NCI-H82 (cell line): ENCODE results near the gene MMP24.

ENCODE experiments used
- DNase-seq: peaks from one replicate; lab custom pipeline; 2025; lab: John Stamatoyannopoulos, UW

The MMP24 gene

GRCh38 chr20:35279040-35279439, 52.5 kb downstream of the MMP24 start:
- no peak for DNase-seq

DNA sequence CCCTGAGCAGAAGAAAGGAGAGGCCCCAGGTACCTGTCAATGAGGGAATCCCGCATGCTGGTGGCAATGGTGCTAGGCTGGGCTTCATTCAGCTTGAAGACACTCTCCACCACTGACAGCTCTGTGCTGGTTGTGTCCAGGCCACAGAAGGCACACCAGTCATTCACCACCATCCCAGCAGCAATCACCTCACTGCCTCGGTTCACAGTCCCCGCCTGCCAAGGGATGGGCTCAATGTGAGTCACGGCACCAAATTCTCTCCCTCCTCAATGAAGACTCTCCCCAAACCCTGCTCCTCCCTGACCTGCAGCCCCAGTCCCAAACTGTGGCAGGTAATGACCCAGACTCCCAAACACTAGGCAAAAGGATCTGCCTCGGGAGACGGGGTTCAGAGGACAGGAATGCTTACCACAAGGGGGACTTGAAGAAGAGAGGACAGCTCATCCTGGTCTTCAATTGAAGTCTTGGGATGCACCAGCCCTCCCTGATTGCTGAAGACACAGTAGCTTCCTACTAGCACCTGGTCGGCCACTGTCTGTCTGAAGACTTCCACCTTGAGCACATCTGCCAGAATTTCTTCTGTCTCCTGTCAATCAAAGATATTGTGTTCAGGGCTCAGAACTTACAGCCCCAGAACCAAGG, 53.2 kb downstream of the MMP24 start:
- DNase-seq: no peak

DNA sequence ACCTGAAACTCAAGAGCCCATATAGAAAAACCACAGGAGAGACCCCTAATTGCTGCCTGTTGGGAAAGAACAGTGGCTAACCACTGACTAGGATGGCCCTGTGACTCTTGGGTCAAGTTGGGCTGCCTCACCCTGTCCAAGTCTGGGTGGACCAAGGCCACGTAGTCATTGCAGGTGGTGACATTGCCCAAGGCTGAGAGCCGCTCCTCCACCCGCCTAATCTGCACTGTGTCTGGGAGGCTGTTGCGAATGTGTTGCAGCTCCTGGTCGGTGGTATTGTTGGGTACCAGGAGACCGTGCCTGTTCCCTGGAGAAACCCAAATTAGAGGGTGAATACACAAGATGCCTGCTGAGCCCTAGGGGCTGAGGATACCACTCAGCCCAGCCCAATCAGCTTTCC, 54.0 kb downstream of the MMP24 start:
- no peak for DNase-seq

DNA sequence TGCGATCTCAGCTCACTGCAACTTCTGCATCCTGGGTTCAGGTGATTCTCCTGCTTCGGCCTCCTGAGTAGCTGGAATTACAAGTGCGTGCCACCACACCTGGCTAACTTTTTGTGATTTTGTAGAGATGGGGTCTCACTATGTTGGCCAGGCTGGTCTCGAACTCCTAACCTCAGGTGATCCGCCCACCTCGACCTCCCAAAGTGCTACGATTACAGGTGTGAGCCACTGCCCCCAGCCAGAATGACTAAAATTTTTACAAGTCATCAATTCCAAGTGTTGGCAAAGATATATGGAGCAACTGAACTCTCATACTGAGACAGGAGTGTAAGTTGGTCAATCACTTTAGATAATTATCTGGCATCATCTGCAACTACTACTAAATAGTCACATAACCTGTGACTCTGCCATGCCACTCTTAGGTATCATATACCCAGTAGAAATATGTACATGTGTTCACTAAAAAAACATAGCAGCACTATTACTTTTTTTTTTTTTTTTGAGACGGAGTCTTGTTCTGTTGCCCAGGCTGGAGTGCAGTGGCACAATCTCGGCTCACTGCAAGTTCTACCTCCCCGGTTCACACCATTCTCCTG, 55.1 kb downstream of the MMP24 start:
- no peak for DNase-seq

DNA sequence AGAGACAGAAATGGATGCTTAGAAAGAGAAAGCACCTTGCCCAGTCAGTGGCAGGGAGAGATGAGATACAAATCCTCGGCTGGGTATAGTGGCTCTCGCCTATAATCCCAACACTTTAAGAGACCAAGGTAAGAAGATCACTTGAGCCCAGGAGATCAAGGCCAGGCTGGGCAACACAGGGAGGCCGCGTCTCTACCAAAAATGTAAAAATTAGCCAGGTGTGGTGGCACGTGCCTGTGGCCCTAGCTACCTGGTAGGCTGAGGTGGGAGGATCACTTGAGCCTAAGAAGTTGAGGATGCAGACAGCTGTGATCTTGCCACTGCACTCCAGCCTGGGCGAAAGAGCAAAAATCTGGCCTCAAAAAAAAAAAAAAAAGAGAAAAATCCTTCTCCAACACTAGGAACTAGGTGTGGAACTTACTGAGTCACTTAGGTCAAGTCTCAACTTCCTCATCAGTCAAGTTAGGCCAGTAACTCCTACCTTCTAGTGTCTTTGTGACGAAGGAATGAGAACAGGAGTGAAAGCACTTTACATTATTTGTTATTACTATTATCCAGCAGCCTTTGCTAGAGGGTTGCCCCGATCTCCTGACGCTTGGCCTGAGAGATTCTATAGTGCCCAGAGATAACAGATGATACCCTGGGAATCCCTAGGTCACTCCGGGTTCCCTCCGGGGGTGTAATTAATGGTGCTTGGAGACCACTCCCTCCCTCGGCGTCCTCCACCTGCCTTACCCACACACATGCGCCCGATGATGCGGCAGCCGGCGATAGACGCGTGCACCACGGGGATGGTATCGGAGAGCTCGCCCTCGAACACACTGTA, 57.2 kb downstream of the MMP24 start:
- no peak for DNase-seq

DNA sequence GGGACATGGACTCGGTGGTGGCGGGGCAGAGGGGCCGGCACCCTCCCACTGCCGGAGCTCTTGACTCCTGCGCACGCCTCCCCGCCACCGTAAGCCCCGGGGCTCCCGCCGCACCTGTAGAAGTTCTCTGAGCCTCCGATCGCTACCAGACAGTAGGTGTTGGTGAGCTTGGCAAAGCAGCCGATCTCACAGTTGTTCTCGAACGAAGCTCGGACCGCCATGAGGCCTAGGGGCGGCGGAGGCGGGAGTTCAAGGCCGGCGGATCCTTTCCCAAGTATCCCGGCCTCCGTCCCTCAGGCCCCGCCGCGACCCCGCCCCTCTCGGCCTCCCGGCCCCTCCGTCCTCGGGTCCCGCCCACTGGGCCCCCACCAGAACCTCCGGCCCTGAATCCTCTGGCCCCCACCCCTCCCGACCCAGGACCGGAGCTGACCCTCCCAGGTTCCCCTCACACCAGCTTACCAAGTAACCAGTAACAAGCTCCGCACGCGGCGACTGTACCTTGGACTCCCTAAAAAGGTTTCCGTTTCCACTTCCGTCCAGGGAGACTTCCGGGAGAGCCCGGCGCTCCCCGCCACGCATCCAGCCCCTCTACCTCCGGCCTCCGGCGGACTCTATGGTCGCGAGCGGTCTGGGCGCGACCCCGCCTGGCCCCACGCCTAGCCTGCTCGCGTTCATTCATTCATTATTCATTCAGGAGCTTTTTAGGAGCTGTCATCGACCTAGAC, 57.9 kb downstream of the MMP24 start, which contains the start of gene EIF6:
Gene EIF6 (minus strand): TSS at position 506 of the 725 bp plus-strand sequence. CDS start 285 bp downstream, at position 221.
- peak; percentile 96 for DNase-seq

DNA sequence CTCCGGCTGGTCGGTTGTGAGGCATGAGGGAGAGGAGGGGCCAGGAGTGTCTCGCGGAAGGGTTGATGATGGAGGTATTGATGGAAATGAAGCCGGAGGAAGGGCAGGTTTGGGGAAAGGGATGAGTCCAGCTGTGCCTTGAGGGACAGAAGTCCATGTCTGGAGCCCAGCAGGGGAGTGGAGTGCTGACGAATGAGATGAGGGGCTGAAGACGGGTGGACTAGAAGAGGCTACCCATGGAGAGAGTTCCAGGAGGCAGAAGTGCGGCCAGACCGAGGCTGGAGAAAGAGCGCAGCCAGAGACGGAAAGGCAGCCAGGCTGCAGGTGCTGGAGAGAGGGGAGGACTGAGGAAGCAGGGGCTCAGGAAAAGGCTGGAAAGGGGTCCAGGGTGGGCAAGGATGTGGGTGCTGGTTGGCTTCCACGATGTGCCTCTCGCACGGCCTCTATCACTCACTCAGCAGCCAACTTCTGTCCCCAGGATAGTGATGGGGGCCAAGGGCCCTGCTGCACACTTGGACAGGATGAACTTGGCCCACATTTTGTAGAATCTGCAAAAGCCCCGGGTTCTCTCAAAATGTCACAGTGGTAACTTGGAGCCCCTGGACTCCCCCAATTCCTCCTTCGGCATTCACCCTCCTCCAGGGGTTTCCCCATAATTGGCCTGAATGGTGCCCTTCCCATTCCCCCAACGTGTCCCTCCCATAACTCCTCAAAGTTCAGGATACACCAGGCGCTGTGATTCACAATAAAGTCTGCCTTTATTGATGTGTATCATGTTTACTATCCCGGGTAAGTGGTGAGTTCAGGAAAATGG, 58.7 kb downstream of the MMP24 start:
- no peak for DNase-seq

- no peak for DNase-seq
Measured at GRCh38 chr20:35285806-35286076, 59.3 kb downstream of the MMP24 start.

GRCh38 chr20:35286077-35286898, 59.8 kb downstream of the MMP24 start:
- DNase-seq: no peak

- no peak for DNase-seq
Measured at GRCh38 chr20:35286899-35287508, 60.5 kb downstream of the MMP24 start.

- DNase-seq: no peak
Measured at GRCh38 chr20:35287509-35288324, 61.2 kb downstream of the MMP24 start.

GRCh38 chr20:35288325-35289060, 62.0 kb downstream of the MMP24 start:
- no peak for DNase-seq

DNA sequence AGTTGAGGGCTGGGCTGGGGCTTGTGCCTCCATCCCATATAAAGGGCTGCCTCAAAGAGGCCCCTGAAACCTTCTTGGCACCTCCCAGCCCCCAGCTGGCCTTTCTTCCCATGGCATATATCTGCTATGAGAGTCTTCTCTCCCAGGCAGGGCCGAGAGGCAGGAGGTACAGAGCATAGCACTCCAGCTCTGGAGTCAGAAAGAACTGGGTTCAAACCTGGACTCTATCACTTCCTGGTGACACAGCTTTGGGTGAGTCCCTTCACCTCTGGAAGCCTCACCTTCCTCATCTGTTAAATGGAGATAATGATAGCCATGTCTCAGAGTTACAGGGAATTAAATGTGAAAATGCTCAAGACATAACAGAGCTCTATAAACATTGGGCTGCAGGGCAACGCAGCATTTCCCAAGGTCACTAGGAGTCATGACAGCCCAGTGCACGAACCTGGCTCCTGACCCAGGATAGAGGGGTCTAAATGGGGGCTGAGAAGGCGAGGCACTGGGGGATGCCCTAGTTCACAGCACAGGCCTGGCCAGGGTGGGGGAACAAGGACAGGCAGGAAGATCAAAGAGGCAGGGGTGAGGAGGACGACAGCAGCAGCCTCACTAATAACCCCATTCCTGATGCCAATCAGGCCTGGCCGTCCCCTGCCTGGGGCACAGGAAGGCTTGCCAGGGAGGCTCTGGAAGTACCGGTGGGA, 63.8 kb downstream of the MMP24 start:
- no peak for DNase-seq

DNA sequence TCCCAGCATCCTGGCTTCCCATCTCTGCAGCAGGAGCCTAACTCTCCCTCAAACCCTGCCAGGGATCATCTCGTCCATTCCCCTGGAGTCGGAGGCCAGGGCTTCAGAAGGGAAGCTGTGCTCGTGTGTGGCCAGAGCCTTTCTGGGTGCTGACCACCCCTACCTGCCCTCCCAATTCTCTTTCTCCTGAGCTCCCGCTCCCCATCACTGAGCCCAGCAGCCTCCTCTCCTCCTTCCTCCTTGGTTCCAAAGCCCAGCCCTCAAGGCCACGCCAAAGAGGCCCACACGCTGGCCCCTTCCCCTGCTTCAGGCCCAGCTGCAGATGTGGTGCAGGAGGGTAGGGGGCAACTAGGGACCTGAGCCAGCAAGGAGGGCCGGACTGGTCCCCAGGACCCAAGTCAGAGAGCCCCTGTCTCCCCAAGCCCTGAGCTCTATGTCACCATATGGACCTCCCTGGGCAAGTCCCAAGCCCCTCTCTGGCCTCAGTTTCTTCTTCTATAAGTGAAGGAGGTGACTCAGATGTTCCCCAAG, 64.5 kb downstream of the MMP24 start:
- no peak for DNase-seq

GRCh38 chr20:35291654-35292503, 65.4 kb downstream of the MMP24 start, which contains the start of gene FAM83C:
TSS of gene FAM83C (minus strand) at chr20:35292425. CDS start at chr20:35292304, 121 bp downstream.
- DNase-seq: no peak

- no peak for DNase-seq
Measured at GRCh38 chr20:35292504-35293285, 66.2 kb downstream of the MMP24 start.
